ENCODE data around the gene NRCAM.
"Not testable (repeated sequence)": the region's sequence is repeated elsewhere in the genome, so short reads cannot be mapped to it uniquely, and the experiment has no call there.

NRCAM gene

DNA sequence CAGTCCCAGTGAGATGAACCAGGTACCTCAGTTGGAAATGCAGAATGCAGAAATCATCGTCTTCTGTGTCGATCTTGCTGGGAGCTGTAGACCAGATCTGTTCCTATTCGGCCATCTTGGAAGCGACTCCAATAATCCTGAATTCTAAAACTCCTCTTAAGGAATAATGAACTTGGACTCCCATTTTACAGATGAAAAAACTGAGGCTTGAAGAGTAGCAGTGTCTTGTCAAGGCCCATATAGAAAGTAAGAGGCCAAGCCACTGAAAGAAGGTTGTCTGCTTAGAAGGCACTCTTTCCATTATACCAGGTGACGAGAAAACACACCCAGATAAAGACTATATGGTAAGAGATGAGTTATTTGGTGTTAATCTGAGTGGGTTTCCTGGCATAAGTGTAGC lies 177.5 kb downstream of the NRCAM start:
- no peak overlapping the region for H3K27ac ChIP-seq (ENCODE audit: extremely low read depth, low read depth, low read length)
- ChIA-PET CTCF (no interaction called here), POLR2A (no interaction called here)
- no peaks in the 10 kb centered on the region for H3K9me3 ChIP-seq (ENCODE audit: control insufficient read depth, insufficient read depth, low read depth, low read length)
- peaks cover 5% of the 10 kb centered on the region; the same call in 1 of the 2 replicates for H3K4me1 ChIP-seq (ENCODE audit: control insufficient read depth, insufficient read depth, low read length)
- TF ChIP-seq ZNF600 (tag by site-specific recombination; IDR thresholded peaks at IDR 0.05) (no peak), ZNF785 (tag by site-specific recombination; IDR thresholded peaks at IDR 0.05) (no peak), ZFP41 (tag by site-specific recombination; IDR thresholded peaks at IDR 0.05; ENCODE audit: borderline replicate concordance) (no peak), ZNF354C (tag by site-specific recombination; IDR thresholded peaks at IDR 0.05; ENCODE audit: borderline replicate concordance, low read depth) (no peak), SCRT1 (tag by site-specific recombination; IDR thresholded peaks at IDR 0.05; ENCODE audit: borderline replicate concordance) (no peak), PRDM1 (tag by site-specific recombination; IDR thresholded peaks at IDR 0.05) (no peak), KLF1 (tag by site-specific recombination; IDR thresholded peaks at IDR 0.05) (no peak), ZNF701 (tag by site-specific recombination; IDR thresholded peaks at IDR 0.05) (no peak), ZNF596 (tag by site-specific recombination; IDR thresholded peaks at IDR 0.05) (no peak), SETDB1 (IDR thresholded peaks at IDR 0.05; ENCODE audit: insufficient read length, low read length) (no peak), ZNF645 (tag by site-specific recombination; IDR thresholded peaks at IDR 0.05) (no peak)
- no peak overlapping the region for H3K4me3 ChIP-seq (ENCODE audit: low read depth, low read length)
- H3K36me3 ChIP-seq (ENCODE audit: control insufficient read depth in 2 of 2, insufficient read depth in 1 of 2, low read length in 2 of 2): no peaks in the 10 kb centered on the region

- H3K4me1 ChIP-seq (ENCODE audit: control insufficient read depth, insufficient read depth, low read length): peaks cover 5% of the 10 kb centered on the region; the same call in 1 of the 2 replicates
- TF ChIP-seq ZNF785 (tag by site-specific recombination; IDR thresholded peaks at IDR 0.05) (no peak), ZBTB17 (tag by site-specific recombination; IDR thresholded peaks at IDR 0.05) (no peak), KLF8 (tag by site-specific recombination; IDR thresholded peaks at IDR 0.05) (no peak), REPIN1 (tag by site-specific recombination; IDR thresholded peaks at IDR 0.05; ENCODE audit: low read depth) (no peak), ZNF239 (tag by site-specific recombination; IDR thresholded peaks at IDR 0.05) (no peak), ZNF521 (tag by site-specific recombination; IDR thresholded peaks at IDR 0.05) (no peak), GFI1B (tag by site-specific recombination; IDR thresholded peaks at IDR 0.05) (no peak), ZNF24 (tag by site-specific recombination; IDR thresholded peaks at IDR 0.05) (no peak), ZFP37 (tag by site-specific recombination; IDR thresholded peaks at IDR 0.05) (no peak)
- H3K27ac ChIP-seq (ENCODE audit: extremely low read depth, low read depth, low read length): no peak overlapping the region
- no peak overlapping the region for H3K4me3 ChIP-seq (ENCODE audit: low read depth, low read length)
- no peaks in the 10 kb centered on the region for H3K9me3 ChIP-seq (ENCODE audit: control insufficient read depth, insufficient read depth, low read depth, low read length)
- no peaks in the 10 kb centered on the region for H3K36me3 ChIP-seq (ENCODE audit: control insufficient read depth in 2 of 2, insufficient read depth in 1 of 2, low read length in 2 of 2)
- CTCF ChIA-PET: no interaction called here
- POLR2A ChIA-PET: no interaction called here
These were observed 178.0 kb downstream of the NRCAM start for GRCh38 chr7:108278281-108278680.

DNA sequence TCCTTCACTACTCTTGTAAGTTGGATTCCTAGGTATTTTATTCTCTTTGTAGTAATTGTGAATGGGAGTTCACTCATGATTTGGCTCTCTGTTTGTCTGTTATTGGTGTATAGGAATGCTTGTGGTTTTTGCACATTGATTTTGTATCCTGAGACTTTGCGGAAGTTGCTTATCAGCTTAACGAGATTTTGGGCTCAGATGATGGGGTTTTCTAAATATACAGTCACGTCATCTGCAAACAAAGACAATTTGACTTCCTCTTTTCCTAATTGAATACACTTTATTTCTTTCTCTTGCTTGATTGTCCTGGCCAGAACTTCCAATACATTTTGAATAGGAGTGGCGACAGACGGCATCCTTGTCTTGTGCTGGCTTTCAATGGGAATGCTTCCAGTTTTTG lies 181.8 kb downstream of the NRCAM start:
- H3K4me3 ChIP-seq (ENCODE audit: low read depth, low read length); H3K27ac ChIP-seq (ENCODE audit: extremely low read depth, low read depth, low read length); H3K4me1 ChIP-seq (ENCODE audit: control insufficient read depth, insufficient read depth, low read length); CTCF ChIA-PET; H3K9me3 ChIP-seq (ENCODE audit: control insufficient read depth, insufficient read depth, low read depth, low read length); H3K36me3 ChIP-seq (ENCODE audit: control insufficient read depth in 2 of 2, insufficient read depth in 1 of 2, low read length in 2 of 2); POLR2A ChIA-PET: not testable (repeated sequence)

DNA sequence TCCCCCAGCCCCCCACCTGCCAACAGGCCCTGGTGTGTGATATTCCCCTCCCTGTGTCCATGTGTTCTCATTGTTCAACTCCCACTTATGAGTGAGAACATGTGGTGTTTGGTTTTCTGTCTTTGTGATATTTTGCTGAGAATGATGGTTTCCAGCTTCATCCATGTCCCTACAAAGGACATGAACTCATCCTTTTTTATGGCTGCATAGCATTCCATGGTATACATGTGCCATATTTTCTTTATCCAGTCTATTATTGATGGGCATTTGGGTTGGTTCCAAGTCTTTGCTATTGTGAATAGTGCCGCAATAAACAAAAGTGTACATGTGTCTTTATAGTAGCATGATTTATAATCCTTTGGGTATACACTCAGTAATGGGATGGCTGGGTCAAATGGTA lies 183.3 kb downstream of the NRCAM start:
- CTCF ChIA-PET; H3K4me1 ChIP-seq (ENCODE audit: control insufficient read depth, insufficient read depth, low read length); H3K4me3 ChIP-seq (ENCODE audit: low read depth, low read length); H3K27ac ChIP-seq (ENCODE audit: extremely low read depth, low read depth, low read length); POLR2A ChIA-PET; H3K36me3 ChIP-seq (ENCODE audit: control insufficient read depth in 2 of 2, insufficient read depth in 1 of 2, low read length in 2 of 2); H3K9me3 ChIP-seq (ENCODE audit: control insufficient read depth, insufficient read depth, low read depth, low read length): not testable (repeated sequence)
- TF ChIP-seq ZNF146 (tag by site-specific recombination; IDR thresholded peaks at IDR 0.05): peak; percentile 77
